SK-N-SH (cell line): ENCODE measurements around the gene TMEM88.

Experiments
- EP300 ChIP-seq, 2 experiments: IDR thresholded peaks; 2 replicates each; pipeline versions ENCODE4 v1.4.0 to v1.6.1; 2012; ENCODE audit warnings: borderline replicate concordance in 1 of 2, low read depth in 1 of 2, low read length in 1 of 2
- FOXM1 ChIP-seq: IDR thresholded peaks from 2 replicates; pipeline ENCODE4 v1.4.0; 2012; ENCODE audit warnings: low read depth, mild to moderate bottlenecking
- GABPA ChIP-seq: IDR thresholded peaks from 2 replicates; pipeline ENCODE4 v1.4.0; 2012; ENCODE audit warnings: low read depth, mild to moderate bottlenecking
- MXI1 ChIP-seq: IDR thresholded peaks from 2 replicates; pipeline ENCODE4 v1.6.1; 2012; ENCODE audit warnings: mild to moderate bottlenecking, low read depth, low read length, improper control_type of control experiment
- POLR2AphosphoS5 ChIP-seq: IDR thresholded peaks from 2 replicates; pipeline ENCODE4 v1.6.1; 2012; ENCODE audit warnings: low read depth, low read length
- RAD21 ChIP-seq: IDR thresholded peaks from 2 replicates; pipeline ENCODE4 v1.6.1; 2012; ENCODE audit warnings: mild to moderate bottlenecking, low read length
- SMC3 ChIP-seq: IDR thresholded peaks from 2 replicates; pipeline ENCODE4 v1.6.1; 2012; ENCODE audit warnings: low read depth, low read length, improper control_type of control experiment
- TF ChIP-seq, protein P1 (sequence below): fragments of 200-600 bp; sonication (generic); IDR thresholded peaks from 2 replicates; pipeline ENCODE4 v1.6.1; 2017; ENCODE audit warnings: antibody characterized with exemption, mild to moderate bottlenecking, moderate library complexity

DNA sequence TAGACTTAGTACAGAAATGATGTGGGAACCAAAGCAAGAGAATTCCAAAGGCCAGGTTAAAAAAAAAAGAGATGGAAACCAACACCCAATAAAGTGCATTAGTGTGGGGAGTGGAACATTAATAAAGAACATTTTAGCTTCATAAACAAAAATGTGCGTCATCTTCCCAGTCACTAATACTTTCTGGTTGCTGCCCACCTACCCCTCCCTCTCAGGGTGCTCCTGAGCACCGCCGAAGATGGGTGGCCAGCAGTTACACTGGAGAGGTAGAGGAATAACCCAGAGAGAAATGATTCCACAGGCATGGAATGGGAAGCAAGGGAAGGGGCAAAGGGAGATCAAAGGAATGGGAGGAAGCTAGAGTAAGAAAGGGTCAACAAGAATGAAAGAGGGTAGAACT, 27.8 kb downstream of the TMEM88 start:
- TF ChIP-seq MXI1 (no peak), SMC3 (no peak), RAD21 (no peak), POLR2AphosphoS5 (no peak), EP300 (IDR thresholded peaks at IDR 0.05; ENCODE audit: borderline replicate concordance in 1 of 2, low read depth in 1 of 2, low read length in 1 of 2) (no peak), FOXM1 (no peak), GABPA (no peak)
- TF ChIP-seq, protein P1, sequence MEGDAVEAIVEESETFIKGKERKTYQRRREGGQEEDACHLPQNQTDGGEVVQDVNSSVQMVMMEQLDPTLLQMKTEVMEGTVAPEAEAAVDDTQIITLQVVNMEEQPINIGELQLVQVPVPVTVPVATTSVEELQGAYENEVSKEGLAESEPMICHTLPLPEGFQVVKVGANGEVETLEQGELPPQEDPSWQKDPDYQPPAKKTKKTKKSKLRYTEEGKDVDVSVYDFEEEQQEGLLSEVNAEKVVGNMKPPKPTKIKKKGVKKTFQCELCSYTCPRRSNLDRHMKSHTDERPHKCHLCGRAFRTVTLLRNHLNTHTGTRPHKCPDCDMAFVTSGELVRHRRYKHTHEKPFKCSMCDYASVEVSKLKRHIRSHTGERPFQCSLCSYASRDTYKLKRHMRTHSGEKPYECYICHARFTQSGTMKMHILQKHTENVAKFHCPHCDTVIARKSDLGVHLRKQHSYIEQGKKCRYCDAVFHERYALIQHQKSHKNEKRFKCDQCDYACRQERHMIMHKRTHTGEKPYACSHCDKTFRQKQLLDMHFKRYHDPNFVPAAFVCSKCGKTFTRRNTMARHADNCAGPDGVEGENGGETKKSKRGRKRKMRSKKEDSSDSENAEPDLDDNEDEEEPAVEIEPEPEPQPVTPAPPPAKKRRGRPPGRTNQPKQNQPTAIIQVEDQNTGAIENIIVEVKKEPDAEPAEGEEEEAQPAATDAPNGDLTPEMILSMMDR = no peak
